HG02798 (cell line): ENCODE results near the gene RHBDD1.

Experiments used
- ATAC-seq: cut with Tn5 transposase; IDR thresholded peaks from one replicate; pipeline ENCODE4 v1.9.1; 2021; ENCODE audit warnings: mild to moderate bottlenecking; ENCODE audit not compliant: unreplicated experiment, poor library complexity

The RHBDD1 gene

GRCh38 chr2:226835796-226836547 is at the start of gene RHBDD1:
Gene RHBDD1 (plus strand): TSS chr2:226836054. CDS start chr2:226864694, 28,640 bp downstream.
- peak; percentile 88 for ATAC-seq

- ATAC-seq = no peak
Measured at GRCh38 chr2:226788064-226788463, 47.8 kb upstream of the RHBDD1 start.

GRCh38 chr2:226788881-226789490 is 46.9 kb upstream of the RHBDD1 start:
- no peak for ATAC-seq

- no peak for ATAC-seq
Measured at GRCh38 chr2:226790011-226790410, 45.8 kb upstream of the RHBDD1 start.

GRCh38 chr2:226790431-226790830 is 45.4 kb upstream of the RHBDD1 start:
- no peak for ATAC-seq

GRCh38 chr2:226791056-226791486 is 44.8 kb upstream of the RHBDD1 start:
- peak; percentile 68 for ATAC-seq

GRCh38 chr2:226791487-226792081 is 44.3 kb upstream of the RHBDD1 start:
- ATAC-seq = peak; percentile 99

GRCh38 chr2:226792155-226792881 is 43.5 kb upstream of the RHBDD1 start:
- ATAC-seq = no peak

- ATAC-seq = no peak
Measured at GRCh38 chr2:226793646-226794045, 42.2 kb upstream of the RHBDD1 start.

GRCh38 chr2:226794196-226794661 is 41.6 kb upstream of the RHBDD1 start:
- ATAC-seq = no peak

GRCh38 chr2:226794751-226795171 is 41.1 kb upstream of the RHBDD1 start:
- ATAC-seq = no peak

- ATAC-seq = no peak
Measured at GRCh38 chr2:226795281-226796011, 40.4 kb upstream of the RHBDD1 start.

- no peak for ATAC-seq
Measured at GRCh38 chr2:226796012-226796839, 39.6 kb upstream of the RHBDD1 start.

GRCh38 chr2:226796840-226797288 is 39.0 kb upstream of the RHBDD1 start:
- no peak for ATAC-seq

GRCh38 chr2:226797289-226797988 is 38.4 kb upstream of the RHBDD1 start:
- no peak for ATAC-seq

- no peak for ATAC-seq
Measured at GRCh38 chr2:226797989-226798421, 37.8 kb upstream of the RHBDD1 start.

GRCh38 chr2:226798422-226799210 is 37.2 kb upstream of the RHBDD1 start:
- ATAC-seq = peak; percentile 28
